WI38 (cell line): Measurements from ENCODE around the gene PPP2R5A.

Experiments used
- H3K4me3 ChIP-seq: 2 replicates; pipeline ENCODE4 v1.5.1; 2011; ENCODE audit warnings: low read depth, mild to moderate bottlenecking, control low read depth, low read length
- CTCF ChIP-seq: IDR thresholded peaks from 2 replicates; pipeline ENCODE4 v1.5.1; 2012; ENCODE audit warnings: low read depth, mild to moderate bottlenecking, control low read depth, low read length

The PPP2R5A gene

GRCh38 chr1:212284744-212285684 is at the start of gene PPP2R5A:
PPP2R5A (plus strand) TSS chr1:212285410; CDS start chr1:212286111, 701 bp downstream.
- H3K4me3 ChIP-seq: peak within 1 kb of the TSS; percentile 90
- no peak for TF ChIP-seq CTCF

GRCh38 chr1:212235857-212236256 is 49.4 kb upstream of the PPP2R5A start:
- no peak overlapping the region for H3K4me3 ChIP-seq
- TF ChIP-seq CTCF: no peak

GRCh38 chr1:212236664-212237220 is 48.5 kb upstream of the PPP2R5A start:
- no peak for TF ChIP-seq CTCF
- H3K4me3 ChIP-seq: no peak overlapping the region

- no peak for TF ChIP-seq CTCF
- H3K4me3 ChIP-seq: no peak overlapping the region
These were observed 47.6 kb upstream of the PPP2R5A start for GRCh38 chr1:212237651-212238050.

- H3K4me3 ChIP-seq: no peak overlapping the region
- no peak for TF ChIP-seq CTCF
These were observed 46.7 kb upstream of the PPP2R5A start for GRCh38 chr1:212238552-212238951.

- no peak for TF ChIP-seq CTCF
- no peak overlapping the region for H3K4me3 ChIP-seq
These were observed 43.7 kb upstream of the PPP2R5A start for GRCh38 chr1:212241501-212241900.

GRCh38 chr1:212241957-212242287 is 43.3 kb upstream of the PPP2R5A start:
- no peak for TF ChIP-seq CTCF
- no peak overlapping the region for H3K4me3 ChIP-seq
